ENCODE measurements around the gene PIK3C3. TPM values are rescaled to one million over a fixed set of nuclear protein-coding genes. Genes with fewer than 3 reads are reported as not detected.

The PIK3C3 gene
- 10 to 100 TPM; 48.7 to 51.2 TPM for total RNA-seq
- long read RNA-seq, donor 1, full-length matches to known transcripts, result 2 of 9 reads
- long read RNA-seq, donor 1, partial matches to known transcripts, result 4 of 9 reads
- long read RNA-seq, donor 1, other reads (novel, unspliced or antisense), result 3 of 9 reads
- long read RNA-seq, donor 2, full-length matches to known transcripts, result 1 of 12 reads
- long read RNA-seq, donor 2, partial matches to known transcripts, result 9 of 12 reads
- long read RNA-seq, donor 2, other reads (novel, unspliced or antisense), result 2 of 12 reads

- DNase-seq (ENCODE audit: low spot score), result peak; percentile 99
- intact Hi-C loops (cut with DNase I), result no loop called here
These were observed at the start of gene PIK3C3 for GRCh38 chr18:41954827-41955613. Gene PIK3C3, plus strand, starts transcription at chr18:41955234. Its CDS starts 58 bp downstream, at chr18:41955292.

DNA sequence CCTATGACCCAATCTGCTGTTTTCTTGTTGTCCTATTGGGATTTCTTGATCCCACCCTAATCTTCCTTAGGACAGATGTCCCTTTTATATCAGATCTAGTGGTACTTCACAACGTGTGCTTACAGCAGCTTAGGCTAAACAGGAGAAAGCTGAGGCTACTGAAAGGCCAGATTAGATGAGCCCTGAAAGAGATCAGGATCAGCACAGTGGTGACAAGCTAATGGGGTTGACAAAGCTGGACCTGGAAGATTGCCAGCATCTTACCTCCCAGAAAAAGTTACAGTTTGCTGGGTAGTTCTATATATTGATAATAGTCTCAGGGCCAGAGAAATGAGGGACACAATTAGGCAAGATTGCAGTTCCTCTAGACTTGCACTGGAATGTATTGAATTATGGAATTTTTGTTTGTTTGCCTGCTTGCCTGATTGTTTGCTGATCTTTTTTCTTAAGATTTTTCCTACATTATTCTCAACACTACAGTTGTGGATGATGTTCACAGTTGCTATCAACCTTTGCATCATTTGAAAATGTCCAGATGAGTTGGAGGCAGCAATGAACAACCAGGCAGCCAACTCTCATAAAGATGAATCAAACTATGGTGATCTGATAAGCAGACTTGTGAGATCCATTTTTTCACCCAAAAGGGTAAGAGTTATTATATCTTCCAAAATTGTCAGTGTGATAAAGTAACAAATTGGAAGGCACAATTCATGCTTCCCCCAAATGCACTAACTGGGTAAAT lies 49.1 kb upstream of the PIK3C3 start:
- no peak for DNase-seq (ENCODE audit: low spot score)
- intact Hi-C loops (cut with DNase I), result no loop called here

- intact Hi-C loops (cut with DNase I), result no loop called here
- DNase-seq (ENCODE audit: low spot score), result no peak
These were observed 48.4 kb upstream of the PIK3C3 start for GRCh38 chr18:41906528-41907146.

GRCh38 chr18:41917181-41917580 lies 37.9 kb upstream of the PIK3C3 start:
- intact Hi-C loops (cut with DNase I), result no loop called here
- no peak for DNase-seq (ENCODE audit: low spot score)

DNA sequence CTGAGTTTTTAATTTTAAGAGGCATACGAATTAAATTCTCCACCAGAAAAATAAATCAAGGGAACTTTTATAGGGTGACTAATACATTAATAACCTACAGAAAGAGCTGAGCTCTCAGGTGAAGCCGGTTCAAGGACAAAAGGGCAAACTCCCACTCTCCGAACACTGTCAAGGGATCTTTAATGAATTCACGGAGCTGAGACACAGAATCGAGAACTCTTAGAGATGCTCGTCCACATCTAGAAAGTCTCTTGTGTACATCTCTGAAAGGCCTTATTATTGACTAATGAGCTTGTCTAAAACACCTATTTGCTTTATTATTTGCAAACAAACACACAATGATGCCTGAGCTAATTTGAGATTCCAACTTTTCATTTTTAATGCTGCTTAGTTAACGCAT lies 33.3 kb upstream of the PIK3C3 start:
- intact Hi-C loops (cut with DNase I), result no loop called here
- DNase-seq (ENCODE audit: low spot score), result no peak

DNA sequence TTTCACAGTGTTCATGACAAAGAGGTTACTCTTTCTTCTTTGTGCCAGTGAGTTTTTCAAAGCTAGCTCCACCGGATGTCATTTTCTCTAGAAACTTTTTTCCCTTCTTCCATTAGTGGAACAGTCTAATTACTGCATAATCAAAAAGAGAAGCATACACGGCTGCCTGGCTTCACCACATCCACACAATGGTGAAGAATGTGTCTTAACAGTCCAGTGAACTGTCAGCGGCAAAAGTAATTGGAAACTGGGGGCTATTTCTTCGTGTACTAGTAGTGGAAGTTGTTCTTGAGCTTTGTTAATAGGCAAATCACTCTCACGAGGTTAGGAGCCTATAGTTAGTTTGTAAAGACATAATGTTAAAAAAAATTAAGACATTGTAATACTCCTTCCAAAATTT lies 32.9 kb upstream of the PIK3C3 start:
- intact Hi-C loops (cut with DNase I), result no loop called here
- DNase-seq (ENCODE audit: low spot score), result no peak

DNA sequence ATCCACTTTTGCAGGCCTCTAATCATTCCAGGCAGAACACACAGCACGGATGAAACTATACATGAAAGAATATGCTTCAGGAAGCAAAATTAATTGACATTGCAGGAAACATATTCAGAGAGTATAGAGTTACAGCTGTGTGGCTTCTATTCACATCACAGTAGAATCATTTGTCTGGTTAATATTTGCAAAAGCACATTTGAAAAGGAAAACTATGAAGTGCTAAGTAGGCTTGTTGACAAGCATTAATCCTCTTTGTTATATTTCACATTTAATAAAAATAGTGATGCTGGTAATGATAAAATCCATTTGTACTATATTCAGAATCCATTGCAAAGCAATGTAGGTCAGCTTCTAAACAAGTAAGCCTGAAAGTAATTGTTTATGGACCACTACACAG lies 32.2 kb upstream of the PIK3C3 start:
- no peak for DNase-seq (ENCODE audit: low spot score)
- intact Hi-C loops (cut with DNase I), result no loop called here

GRCh38 chr18:41923446-41923845 lies 31.6 kb upstream of the PIK3C3 start:
- DNase-seq (ENCODE audit: low spot score), result no peak
- intact Hi-C loops (cut with DNase I), result no loop called here

GRCh38 chr18:41928581-41928980 lies 26.5 kb upstream of the PIK3C3 start:
- intact Hi-C loops (cut with DNase I), result no loop called here
- DNase-seq (ENCODE audit: low spot score), result no peak

DNA sequence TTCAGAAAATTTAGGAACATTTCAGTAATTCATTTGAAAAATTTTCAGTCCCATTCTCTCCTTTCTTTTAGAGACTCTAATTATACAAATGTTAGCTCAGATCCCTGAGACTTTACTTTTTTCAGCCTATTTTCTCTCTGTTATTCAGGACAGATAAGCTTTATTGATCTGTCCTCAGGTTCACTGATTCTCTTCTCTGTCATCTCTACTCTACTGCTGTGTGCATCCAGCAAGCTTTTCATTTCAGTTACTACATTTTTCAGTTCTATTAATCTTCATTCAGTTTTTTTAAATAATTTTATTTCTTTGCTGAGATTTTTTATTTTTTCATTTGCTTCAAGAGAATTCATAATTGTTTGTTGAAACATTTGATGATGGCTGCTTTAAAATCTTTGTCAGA lies 22.1 kb upstream of the PIK3C3 start:
- no peak for DNase-seq (ENCODE audit: low spot score)
- intact Hi-C loops (cut with DNase I), result no loop called here

- DNase-seq (ENCODE audit: low spot score), result no peak
- intact Hi-C loops (cut with DNase I), result no loop called here
These were observed 21.3 kb upstream of the PIK3C3 start for GRCh38 chr18:41933778-41934177.

DNA sequence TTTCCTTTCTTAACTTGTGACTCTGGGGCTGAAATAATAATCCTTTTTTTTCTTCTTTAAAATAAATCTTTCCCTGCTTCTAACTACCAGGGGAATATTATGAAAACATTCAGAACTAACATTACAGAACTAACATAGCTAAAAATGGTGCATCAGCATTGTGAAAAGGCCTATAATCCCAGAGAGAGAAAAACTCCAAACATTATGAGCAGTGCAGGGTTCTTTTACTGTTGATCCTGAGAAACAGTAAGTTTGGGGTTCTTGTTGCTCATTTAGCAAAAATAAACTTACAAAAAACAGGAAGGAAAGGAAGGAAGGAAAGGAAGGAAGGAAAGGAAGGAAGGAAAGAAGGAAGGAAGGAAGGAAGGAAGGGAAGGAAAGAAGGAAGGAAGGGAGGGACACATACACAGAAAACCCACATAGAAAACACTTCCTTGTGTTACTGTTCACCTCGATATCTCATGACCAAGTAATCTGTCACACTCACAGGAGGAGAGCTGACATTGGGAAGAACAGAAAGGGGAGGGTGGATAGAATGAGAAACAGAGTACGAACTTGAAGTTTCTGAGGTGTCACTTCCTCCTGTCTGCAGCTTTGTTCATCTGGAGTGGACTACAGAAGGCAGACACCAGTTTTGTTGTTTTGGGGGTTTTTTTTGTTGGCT lies 18.4 kb upstream of the PIK3C3 start:
- DNase-seq (ENCODE audit: low spot score), result no peak
- intact Hi-C loops (cut with DNase I), result no loop called here

DNA sequence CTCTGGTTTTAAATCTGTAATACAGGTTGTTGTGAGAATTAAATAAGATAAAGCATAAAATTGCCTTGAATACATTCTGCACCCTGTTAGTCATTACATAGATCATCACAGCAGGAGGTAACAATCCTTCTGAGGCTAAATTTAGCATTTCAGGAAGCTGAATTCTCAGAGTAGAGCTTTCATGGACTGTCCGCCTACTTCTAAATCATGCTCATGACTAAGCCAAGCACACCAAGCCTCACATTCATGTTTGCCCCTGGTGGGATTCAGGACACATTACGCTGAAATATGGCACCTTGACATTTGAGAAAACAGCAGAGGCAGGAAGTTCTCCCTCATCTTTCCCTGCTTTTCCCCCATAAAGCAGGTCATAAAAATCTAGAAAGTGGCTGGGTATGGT lies 16.6 kb upstream of the PIK3C3 start:
- intact Hi-C loops (cut with DNase I), result no loop called here
- no peak for DNase-seq (ENCODE audit: low spot score)

DNA sequence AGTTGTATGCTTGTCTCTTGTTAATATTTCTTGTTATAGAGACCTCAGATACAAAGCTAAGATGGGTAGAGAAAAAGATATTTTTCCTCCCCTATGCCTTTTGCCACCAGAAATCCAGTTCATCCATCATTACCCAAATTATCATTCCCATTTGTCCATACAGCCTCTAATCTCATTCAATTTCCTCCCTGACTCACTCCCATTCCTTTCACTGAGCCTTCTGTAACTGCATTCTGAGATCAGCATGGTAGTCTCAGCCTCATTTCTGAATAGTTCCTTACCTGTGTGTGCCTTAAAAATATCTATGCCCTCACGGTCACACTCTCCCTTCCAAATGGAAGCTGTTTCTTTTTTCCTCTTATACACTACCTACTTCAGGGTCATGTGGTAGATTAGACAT lies 15.7 kb upstream of the PIK3C3 start:
- no peak for DNase-seq (ENCODE audit: low spot score)
- intact Hi-C loops (cut with DNase I), result no loop called here

GRCh38 chr18:41940506-41941215 lies 14.4 kb upstream of the PIK3C3 start:
- DNase-seq (ENCODE audit: low spot score), result no peak
- intact Hi-C loops (cut with DNase I), result no loop called here

GRCh38 chr18:41942254-41942653 lies 12.8 kb upstream of the PIK3C3 start:
- intact Hi-C loops (cut with DNase I), result no loop called here
- no peak for DNase-seq (ENCODE audit: low spot score)

GRCh38 chr18:41948544-41949110 lies 6.4 kb upstream of the PIK3C3 start:
- DNase-seq (ENCODE audit: low spot score), result no peak
- intact Hi-C loops (cut with DNase I), result no loop called here

- DNase-seq (ENCODE audit: low spot score), result no peak
- intact Hi-C loops (cut with DNase I), result no loop called here
These were observed 5.7 kb upstream of the PIK3C3 start for GRCh38 chr18:41949206-41949920.

Data from posterior vena cava (tissue), 2 donors.